IMR-90 (cell line): ENCODE data around the gene SEPHS1. TPM values are rescaled to one million over a fixed set of nuclear protein-coding genes. Genes with fewer than 3 reads are reported as not detected.

Source experiments
- ATAC-seq: fragments of 200-7000 bp; cut with Tn5 transposase; 2 replicates; pipeline ENCODE4 v1.9.1; 2020; ENCODE audit warnings: low read depth, mild to moderate bottlenecking, moderate library complexity
- BruUV-seq: library from RNA; stranded (reverse); fragments of 400-500 nt; replicated peaks from 2 replicates; lab custom pipeline; 2021; lab: Mats Ljungman, UMichigan
- CTCF ChIA-PET: fragments of 300-600 bp; formaldehyde crosslinking; extraction: SDS; loops from one replicate; lab custom pipeline; 2021; ENCODE audit warnings: antibody characterized with exemption; lab: Yijun Ruan, JAX
- POLR2A ChIA-PET: fragments of 300-600 bp; sonication (Branson Sonifier 250); formaldehyde crosslinking; loops from one replicate; lab custom pipeline; 2022; ENCODE audit warnings: antibody characterized with exemption; ENCODE audit not compliant: unreplicated experiment; lab: Charles Lee
- DNase-seq: peaks from one replicate; pipeline ENCODE4 v3.0.0; 2013
- H2AFZ ChIP-seq: replicated peaks from 2 replicates; pipeline ENCODE3; 2013; ENCODE audit warnings: low read length, mild to moderate bottlenecking; ENCODE audit not compliant: poor library complexity
- H2AK5ac ChIP-seq: 2 replicates; pipeline ENCODE4 v1.6.1; 2013; ENCODE audit warnings: low read depth, low read length, inconsistent platforms
- H2AK9ac ChIP-seq: replicated peaks from 2 replicates; pipeline ENCODE3; 2013; ENCODE audit warnings: mild to moderate bottlenecking, low read depth, low read length, moderate library complexity; ENCODE audit not compliant: poor library complexity
- H2BK120ac ChIP-seq: 2 replicates; pipeline ENCODE4 v1.6.1; 2013; ENCODE audit warnings: low read depth, low read length, inconsistent platforms
- H2BK15ac ChIP-seq: 3 replicates; pipeline ENCODE4 v1.6.1; 2013; ENCODE audit warnings: low read depth, low read length, inconsistent platforms
- H2BK20ac ChIP-seq: 2 replicates; pipeline ENCODE4 v1.6.1; 2013; ENCODE audit warnings: low read depth, mild to moderate bottlenecking, inconsistent platforms, low read length, moderate library complexity
- H2BK5ac ChIP-seq: 2 replicates; pipeline ENCODE4 v1.6.1; 2013; ENCODE audit warnings: mild to moderate bottlenecking, low read depth, low read length, inconsistent platforms; ENCODE audit not compliant: poor library complexity, severe bottlenecking
- H3K14ac ChIP-seq: replicated peaks from 2 replicates; pipeline ENCODE4 v1.6.1; 2013; ENCODE audit warnings: low read depth, low read length, inconsistent platforms
- H3K18ac ChIP-seq: 2 replicates; pipeline ENCODE4 v1.6.1; 2013; ENCODE audit warnings: low read depth, low read length, control low read depth
- H3K23ac ChIP-seq: 2 replicates; pipeline ENCODE4 v1.6.1; 2013; ENCODE audit warnings: low read depth, low read length, inconsistent platforms
- H3K27ac ChIP-seq: 2 replicates; pipeline ENCODE4 v1.5.1; 2013; ENCODE audit warnings: mild to moderate bottlenecking, control low read depth, low read length; ENCODE audit not compliant: insufficient read depth
- H3K27me3 ChIP-seq: 2 replicates; pipeline ENCODE4 v1.6.1; 2013; ENCODE audit warnings: low read length; ENCODE audit not compliant: control insufficient read depth, insufficient read depth
- H3K36me3 ChIP-seq: 2 replicates; pipeline ENCODE4 v1.6.1; 2013; ENCODE audit warnings: low read length, mixed read lengths; ENCODE audit not compliant: control insufficient read depth, insufficient read depth
- H3K4ac ChIP-seq: 2 replicates; pipeline ENCODE4 v1.6.1; 2013; ENCODE audit warnings: low read depth, low read length, inconsistent platforms
- H3K4me1 ChIP-seq: 2 replicates; pipeline ENCODE4 v1.6.1; 2013; ENCODE audit warnings: low read length, mixed read lengths; ENCODE audit not compliant: control insufficient read depth, insufficient read depth
- H3K4me2 ChIP-seq: 2 replicates; pipeline ENCODE4 v1.6.1; 2013; ENCODE audit warnings: low read depth, mild to moderate bottlenecking, control low read depth, low read length, moderate library complexity
- H3K4me3 ChIP-seq: 2 replicates; pipeline ENCODE4 v1.5.1; 2013; ENCODE audit warnings: low read depth, mild to moderate bottlenecking, control low read depth, low read length, moderate library complexity; ENCODE audit not compliant: insufficient read depth
- H3K56ac ChIP-seq: 2 replicates; pipeline ENCODE4 v1.6.1; 2013; ENCODE audit warnings: low read length, inconsistent platforms; ENCODE audit not compliant: insufficient read depth; ENCODE audit errors: extremely low read depth
- H3K79me1 ChIP-seq, 2 experiments: 2 replicates each; pipeline ENCODE4 v1.6.1; 2013; ENCODE audit warnings: low read length in 2 of 2, inconsistent platforms in 1 of 2, low read depth in 1 of 2
- H3K9ac ChIP-seq: 2 replicates; pipeline ENCODE4 v1.6.1; 2013; ENCODE audit warnings: low read depth, low read length, control low read depth
- H3K9me1 ChIP-seq: 2 replicates; pipeline ENCODE4 v1.6.1; 2013; ENCODE audit warnings: low read length, inconsistent platforms; ENCODE audit not compliant: insufficient read depth
- H3K9me3 ChIP-seq: 2 replicates; pipeline ENCODE4 v1.6.1; 2013; ENCODE audit warnings: low read length; ENCODE audit not compliant: control insufficient read depth, insufficient read depth
- H4K20me1 ChIP-seq: 2 replicates; pipeline ENCODE4 v1.6.1; 2013; ENCODE audit warnings: low read length, inconsistent platforms; ENCODE audit not compliant: insufficient read depth
- H4K5ac ChIP-seq: 2 replicates; pipeline ENCODE4 v1.6.1; 2013; ENCODE audit warnings: mild to moderate bottlenecking, low read depth, low read length, control low read depth
- H4K8ac ChIP-seq, 2 experiments: 2 replicates each; pipeline ENCODE4 v1.6.1; 2013; ENCODE audit warnings: low read depth in 2 of 2, low read length in 2 of 2, control low read depth in 1 of 2, inconsistent platforms in 1 of 2
- H4K91ac ChIP-seq: 2 replicates; pipeline ENCODE4 v1.6.1; 2013; ENCODE audit warnings: low read depth, low read length, inconsistent platforms; ENCODE audit not compliant: insufficient read depth
- MAFK ChIP-seq: IDR thresholded peaks from 2 replicates; pipeline ENCODE4 v1.6.1; 2012; ENCODE audit warnings: low read depth, low read length, improper control_type of control experiment
- SMC3 ChIP-seq: fragments of 150-350 bp; IDR thresholded peaks from 2 replicates; pipeline ENCODE4 v1.6.1; 2016; ENCODE audit warnings: low read depth, mild to moderate bottlenecking, antibody characterized with exemption, low read length, moderate library complexity
- WGBS, 2 experiments: methylation state at CpG; one replicate each; pipeline versions ENCODE4 v1.1.5 to v1.1.7; 2013; ENCODE audit warnings: missing lambda C conversion rate in 2 of 2; ENCODE audit not compliant: insufficient read length in 1 of 2; ENCODE audit errors: extremely low coverage in 2 of 2; 5-methylcytosine and 5-hydroxymethylcytosine counted together
- dilution Hi-C: fragments of 300-500 bp; cut with HindIII; formaldehyde crosslinking; loops from one replicate; pipeline ENCODE4 v1.14.3; 2018; ENCODE audit warnings: low sequenced_read_pairs; ENCODE audit not compliant: unreplicated experiment
- in situ Hi-C: fragments of 300-500 bp; cut with MboI; formaldehyde crosslinking; loops from 3 replicates; pipeline ENCODE4 v1.14.3; 2019; ENCODE audit warnings: low sequenced_read_pairs, inconsistent platforms, mixed read lengths
- intact Hi-C: fragments of 100-400 bp; cut with micrococcal nuclease; formaldehyde crosslinking; loops from 2 replicates; pipeline ENCODE4 v1.10.0; 2022
- polyA plus RNA-seq, 3 experiments: library from polyadenylated mRNA; depleted of rRNA; stranded (reverse); fragments of >200 nt; gene quantifications; 2 replicates each; pipeline ENCODE4 v1.2.3, GENCODE V29; 2012; ENCODE audit warnings: low replicate concordance in 1 of 3
- total RNA-seq: library from RNA; depleted of rRNA; stranded (reverse); fragments of >200 nt; gene quantifications from 2 replicates; pipeline ENCODE4 v1.2.3, GENCODE V29; 2012

The SEPHS1 gene
- total and polyA plus RNA-seq, 2 of the 4 experiments (the other 2 are of a cell fraction), result 39.4 to 69.4 TPM

DNA sequence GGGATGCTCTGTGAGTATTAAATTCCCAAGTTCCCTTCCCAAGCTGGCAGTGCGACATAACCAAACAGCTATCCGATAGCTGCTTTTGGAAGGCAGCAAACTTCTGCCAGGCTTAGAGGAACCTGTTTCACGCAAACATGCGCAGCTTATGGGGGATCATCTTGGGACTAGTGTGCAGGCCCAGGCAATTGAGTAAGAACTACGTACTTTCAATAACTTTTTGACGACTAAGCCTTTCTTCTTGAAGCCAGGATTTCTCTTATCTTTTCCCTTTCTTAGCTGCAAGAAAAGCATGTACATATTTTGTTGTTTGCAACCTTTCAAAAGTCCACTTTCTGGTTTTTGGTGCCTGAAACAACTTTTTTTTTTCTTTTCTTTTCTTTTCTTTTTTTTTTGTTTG is 28.7 kb upstream of the SEPHS1 start:
- no peak overlapping the region for H3K27ac ChIP-seq
- no peak overlapping the region for H3K9ac ChIP-seq
- no peak overlapping the region for H2BK20ac ChIP-seq
- no peak overlapping the region for H3K4ac ChIP-seq
- ATAC-seq (no peak), DNase-seq (no peak)
- dilution Hi-C loops (no loop called here), intact Hi-C loops (no loop called here), in situ Hi-C loops (loop anchor here (10.0 kb wide), 2 partner anchors 158 to 398 kb away; no protein-coding TSS in a partner anchor)
- no peak overlapping the region for H2BK15ac ChIP-seq
- no peak overlapping the region for H3K4me3 ChIP-seq
- no peaks in the 10 kb centered on the region for H3K79me1 ChIP-seq
- H3K9me3 ChIP-seq, result no peaks in the 10 kb centered on the region
- H2BK120ac ChIP-seq, result no peak overlapping the region
- POLR2A ChIA-PET, result no interaction called here
- BruUV-seq, result no TSS peak
- no peak overlapping the region for H3K56ac ChIP-seq
- no peaks in the 10 kb centered on the region for H3K9me1 ChIP-seq
- H2AK9ac ChIP-seq, result no peak overlapping the region
- H3K27me3 ChIP-seq, result peaks cover 13% of the 10 kb centered on the region
- peak; percentile 44 for TF ChIP-seq MAFK
- no peak for TF ChIP-seq SMC3
- no peak overlapping the region for H3K18ac ChIP-seq
- H3K4me1 ChIP-seq, result no peaks in the 10 kb centered on the region
- no peaks in the 10 kb centered on the region for H4K20me1 ChIP-seq
- no peak overlapping the region for H4K8ac ChIP-seq
- H2AK5ac ChIP-seq, result no peak overlapping the region
- H4K91ac ChIP-seq, result no peak overlapping the region
- no peak overlapping the region for H4K5ac ChIP-seq
- no peak overlapping the region for H3K4me2 ChIP-seq
- H2BK5ac ChIP-seq, result no peak overlapping the region
- no peaks in the 10 kb centered on the region for H3K36me3 ChIP-seq
- no peak overlapping the region for H2AFZ ChIP-seq
- CTCF ChIA-PET, result no interaction called here
- H3K23ac ChIP-seq, result no peak overlapping the region
- WGBS, 2 experiments, result 92% methylated on average over 2 of the region's 6 CpGs; no CpG with 5 or more reads in 1 of the 2 experiments
- no peak overlapping the region for H3K14ac ChIP-seq
